Kidney capillary endothelial cell (primary cell): Measurements from ENCODE around the gene ACOX2.
"Not testable (repeated sequence)": the region's sequence is repeated elsewhere in the genome, so short reads cannot be mapped to it uniquely, and the experiment has no call there.

Source experiments
- DNase-seq: peaks from one replicate; pipeline ENCODE4 v3.0.0-alpha.2; 2018; ENCODE audit warnings: low spot score

Gene ACOX2

GRCh38 chr3:58534592-58535494 is 2.1 kb downstream of the ACOX2 start:
- DNase-seq: no peak

- DNase-seq: peak; percentile 52
These were observed 4.2 kb downstream of the ACOX2 start for GRCh38 chr3:58532794-58533220.

GRCh38 chr3:58531956-58532355 is 5.0 kb downstream of the ACOX2 start:
- DNase-seq: peak; percentile 32

- DNase-seq: no peak
These were observed 5.4 kb downstream of the ACOX2 start for GRCh38 chr3:58531555-58531954.

GRCh38 chr3:58530354-58530865 is 6.6 kb downstream of the ACOX2 start:
- DNase-seq: no peak

- no peak for DNase-seq
These were observed 7.3 kb downstream of the ACOX2 start for GRCh38 chr3:58529516-58530353.

- DNase-seq: peak; percentile 47
These were observed 8.4 kb downstream of the ACOX2 start for GRCh38 chr3:58528629-58529028.

GRCh38 chr3:58527440-58527839 is 9.6 kb downstream of the ACOX2 start:
- DNase-seq: not testable (repeated sequence)

- peak; percentile 90 for DNase-seq
These were observed 10.5 kb downstream of the ACOX2 start for GRCh38 chr3:58526515-58526957.

- DNase-seq: no peak
These were observed 12.6 kb downstream of the ACOX2 start for GRCh38 chr3:58524326-58524888.

GRCh38 chr3:58522759-58523425 is 14.1 kb downstream of the ACOX2 start:
- DNase-seq: no peak

GRCh38 chr3:58521917-58522631 is 14.9 kb downstream of the ACOX2 start:
- DNase-seq: no peak

- DNase-seq: no peak
These were observed 15.7 kb downstream of the ACOX2 start for GRCh38 chr3:58521336-58521670.

- no peak for DNase-seq
These were observed 16.3 kb downstream of the ACOX2 start for GRCh38 chr3:58520403-58521335.

- DNase-seq: no peak
These were observed 17.2 kb downstream of the ACOX2 start for GRCh38 chr3:58519668-58520402.

GRCh38 chr3:58518291-58518789 is 18.6 kb downstream of the ACOX2 start:
- DNase-seq: no peak

- no peak for DNase-seq
These were observed 22.6 kb downstream of the ACOX2 start for GRCh38 chr3:58514405-58514804.

- DNase-seq: no peak
These were observed 28.6 kb downstream of the ACOX2 start for GRCh38 chr3:58508437-58508836.
